ENCODE results near the gene ADRB2.
"Not testable (repeated sequence)": the region's sequence is repeated elsewhere in the genome, so short reads cannot be mapped to it uniquely, and the experiment has no call there.

The ADRB2 gene

DNA sequence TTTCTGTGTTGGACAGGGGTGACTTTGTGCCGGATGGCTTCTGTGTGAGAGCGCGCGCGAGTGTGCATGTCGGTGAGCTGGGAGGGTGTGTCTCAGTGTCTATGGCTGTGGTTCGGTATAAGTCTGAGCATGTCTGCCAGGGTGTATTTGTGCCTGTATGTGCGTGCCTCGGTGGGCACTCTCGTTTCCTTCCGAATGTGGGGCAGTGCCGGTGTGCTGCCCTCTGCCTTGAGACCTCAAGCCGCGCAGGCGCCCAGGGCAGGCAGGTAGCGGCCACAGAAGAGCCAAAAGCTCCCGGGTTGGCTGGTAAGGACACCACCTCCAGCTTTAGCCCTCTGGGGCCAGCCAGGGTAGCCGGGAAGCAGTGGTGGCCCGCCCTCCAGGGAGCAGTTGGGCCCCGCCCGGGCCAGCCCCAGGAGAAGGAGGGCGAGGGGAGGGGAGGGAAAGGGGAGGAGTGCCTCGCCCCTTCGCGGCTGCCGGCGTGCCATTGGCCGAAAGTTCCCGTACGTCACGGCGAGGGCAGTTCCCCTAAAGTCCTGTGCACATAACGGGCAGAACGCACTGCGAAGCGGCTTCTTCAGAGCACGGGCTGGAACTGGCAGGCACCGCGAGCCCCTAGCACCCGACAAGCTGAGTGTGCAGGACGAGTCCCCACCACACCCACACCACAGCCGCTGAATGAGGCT is at the start of gene ADRB2:
ADRB2 (plus strand) TSS at position 559 of the 686 bp plus-strand sequence. CDS start 221 bp downstream, outside the sequence.
- peak; percentile 90 for DNase-seq

DNA sequence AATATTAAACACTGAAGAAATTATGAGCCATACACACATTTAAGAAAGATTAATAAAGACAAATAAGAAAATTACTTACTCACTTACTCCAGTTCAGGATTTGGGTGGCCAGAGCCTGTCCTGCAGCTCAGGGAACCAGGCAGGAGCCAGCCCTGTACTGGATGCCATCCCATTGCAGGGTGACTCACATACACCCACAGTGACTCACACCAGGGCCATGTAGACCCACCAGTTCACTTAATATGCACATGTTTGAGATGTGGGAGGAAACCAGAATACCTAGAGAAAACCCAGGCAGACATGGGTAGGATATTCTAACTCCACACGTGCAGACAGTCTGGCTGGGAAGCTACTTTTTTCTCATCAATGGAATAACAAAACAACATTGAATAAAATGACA is 49.6 kb upstream of the ADRB2 start:
- DNase-seq, result no peak

DNA sequence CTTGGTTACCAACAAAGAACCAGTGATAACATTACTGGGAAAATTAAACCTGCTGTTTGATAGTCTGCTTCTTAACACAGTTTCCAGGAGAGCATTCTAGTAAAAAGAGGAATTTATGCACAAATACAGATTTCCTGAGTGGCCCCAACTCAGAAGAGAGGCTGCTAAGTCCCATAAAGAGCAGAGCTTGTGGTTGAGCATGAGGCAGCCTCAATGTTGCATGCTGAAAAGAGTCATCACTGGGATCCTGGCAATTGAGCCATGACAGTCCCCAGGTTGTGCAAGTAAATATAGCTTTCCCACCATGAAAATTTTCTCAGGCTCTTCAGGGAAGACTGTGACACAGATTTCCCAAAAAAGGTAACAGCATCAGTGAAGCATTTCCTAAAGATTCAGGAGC is 47.5 kb upstream of the ADRB2 start:
- no peak for DNase-seq

DNA sequence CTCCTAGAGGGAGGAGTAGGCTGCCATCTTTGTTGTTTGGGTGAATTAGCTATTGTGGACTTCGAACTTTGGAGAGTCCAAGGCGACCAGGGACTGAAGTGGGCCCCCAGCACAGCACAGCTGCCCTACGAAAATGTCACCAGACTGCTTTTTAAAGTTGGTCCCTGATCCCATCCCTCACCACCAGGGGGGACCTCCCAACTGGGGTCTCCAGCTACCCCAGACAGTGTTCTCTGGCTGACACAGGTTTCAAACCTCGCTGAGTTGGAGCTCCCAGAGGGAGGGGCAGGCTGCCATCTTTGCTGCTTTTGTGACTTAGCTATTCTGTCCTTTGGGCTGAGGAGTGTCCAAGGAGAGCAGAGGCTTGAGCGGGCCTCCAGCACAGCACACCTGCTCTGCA is 45.7 kb upstream of the ADRB2 start:
- no peak for DNase-seq

DNA sequence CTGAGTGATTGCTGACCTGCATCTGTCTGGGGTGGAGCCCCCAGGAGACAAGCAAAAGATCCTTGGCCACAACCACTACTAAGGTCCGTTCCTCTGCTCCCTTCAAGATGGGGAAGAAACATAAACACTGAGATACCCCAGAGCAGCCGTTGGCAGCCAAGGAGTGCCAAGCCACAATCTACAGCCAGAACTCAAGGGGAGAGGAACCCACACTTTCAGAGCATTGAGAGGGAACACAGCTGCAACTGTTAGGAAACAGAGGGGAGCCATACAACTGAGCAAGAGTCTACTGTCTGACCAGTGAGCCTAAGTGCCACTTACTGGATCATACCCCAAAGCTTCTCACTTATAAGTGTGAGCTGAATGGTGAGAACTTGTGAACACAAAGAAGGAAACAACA is 44.6 kb upstream of the ADRB2 start:
- DNase-seq, result no peak

DNA sequence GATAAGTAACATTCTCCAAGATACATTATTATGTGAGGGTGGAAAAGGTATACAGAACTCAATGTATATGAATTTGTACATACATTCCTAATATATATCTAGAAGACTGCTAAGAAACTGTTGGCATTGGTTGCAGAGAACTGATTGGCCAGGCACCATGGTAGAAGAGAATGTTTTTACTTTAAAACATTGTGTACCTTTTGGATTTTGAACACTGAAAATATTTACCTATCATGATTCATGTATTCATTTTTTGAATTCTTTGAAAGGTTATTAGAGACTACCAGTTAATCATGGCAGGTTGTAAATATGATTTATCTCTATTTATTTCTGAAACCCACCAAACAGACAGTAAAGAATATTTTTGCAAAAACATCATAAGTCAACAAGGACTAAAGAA is 41.2 kb upstream of the ADRB2 start:
- no peak for DNase-seq

DNA sequence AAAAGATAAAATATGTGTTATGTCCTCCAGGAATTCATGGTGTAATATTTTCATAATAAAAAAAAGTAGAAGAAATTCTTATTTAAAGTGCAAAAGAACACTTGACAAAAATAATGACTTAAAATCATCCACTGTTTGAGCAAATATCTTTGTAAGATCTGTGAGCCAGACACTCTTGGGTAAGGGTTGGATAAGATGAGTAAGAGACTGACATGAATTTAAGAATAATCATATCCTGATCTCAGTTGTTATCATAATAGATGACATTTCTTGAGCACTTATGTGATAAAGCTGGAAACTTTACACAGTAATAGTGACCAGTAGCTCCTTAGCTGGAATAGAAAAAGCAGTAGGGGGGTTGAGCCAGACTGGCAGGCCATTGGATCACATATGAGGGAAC is 40.0 kb upstream of the ADRB2 start:
- no peak for DNase-seq

DNA sequence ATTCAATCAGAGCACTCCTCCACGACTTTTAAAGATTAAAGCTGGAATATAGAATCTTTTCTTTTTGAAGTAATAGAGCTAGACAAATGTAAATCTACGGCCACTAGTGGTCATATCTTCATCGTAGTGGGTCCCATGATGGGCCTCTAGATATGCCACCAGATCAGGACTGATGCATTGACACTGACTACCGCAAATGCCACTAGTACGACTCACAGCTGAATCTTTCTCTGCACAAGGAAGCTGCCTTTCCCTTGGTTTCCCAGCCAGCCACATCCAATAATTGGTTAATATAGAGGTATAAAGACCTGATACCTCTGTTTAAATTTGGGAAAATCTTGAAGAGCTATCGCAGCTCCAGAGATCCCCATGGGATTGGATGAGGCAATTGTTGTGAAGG is 37.8 kb upstream of the ADRB2 start:
- no peak for DNase-seq

DNA sequence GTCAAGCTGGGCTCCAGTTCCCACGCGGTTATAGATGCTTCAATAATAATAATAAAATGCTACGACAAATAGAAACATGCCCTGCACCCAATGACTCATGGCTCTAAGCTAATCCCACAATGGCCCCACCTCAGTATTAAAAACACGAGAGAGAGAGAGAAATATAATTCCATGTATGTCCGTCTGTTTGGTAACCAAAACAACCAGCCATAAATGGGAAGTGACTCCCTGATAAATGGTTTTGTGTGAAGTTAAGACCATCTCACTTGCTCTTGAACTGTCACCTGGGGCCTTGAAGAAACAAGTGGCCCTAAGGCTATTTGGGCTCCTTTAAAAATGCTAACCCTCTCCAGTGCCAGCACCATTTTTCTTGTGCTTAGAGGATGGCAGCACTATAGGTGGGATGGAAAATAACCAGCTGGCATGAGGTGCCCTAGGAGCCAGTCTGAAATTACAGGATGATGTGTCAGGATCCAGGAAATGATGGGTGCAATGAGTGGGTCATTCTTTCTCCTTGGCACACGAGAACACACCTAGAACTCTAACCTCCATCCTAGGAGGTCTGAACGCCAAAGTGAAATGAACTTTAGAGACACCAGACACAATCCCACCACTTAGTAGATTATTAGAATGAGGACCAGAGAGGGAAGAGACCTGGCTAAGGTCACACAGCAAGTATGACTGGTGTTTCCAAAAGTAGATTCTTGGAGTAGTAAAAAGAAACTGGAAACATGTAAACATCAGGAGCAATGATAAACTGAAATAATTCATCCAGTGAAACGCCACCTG is 35.7 kb upstream of the ADRB2 start:
- no peak for DNase-seq

DNA sequence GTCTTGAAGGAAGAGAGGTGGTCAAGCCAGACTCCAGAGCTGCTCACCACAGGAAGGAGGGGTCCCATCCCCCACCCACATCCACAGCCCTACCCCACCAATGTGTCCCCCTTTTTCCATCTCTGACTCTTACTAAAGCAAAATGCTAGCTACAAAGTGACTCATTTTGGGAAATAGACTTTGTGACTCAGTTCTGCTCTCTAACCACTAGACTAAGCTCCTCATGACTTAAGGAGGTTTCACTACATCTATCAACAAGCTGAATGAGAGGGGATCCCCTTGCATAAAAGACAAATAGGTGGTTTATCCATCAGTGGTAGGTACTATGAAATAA is 35.1 kb upstream of the ADRB2 start:
- peak; percentile 57 for DNase-seq

DNA sequence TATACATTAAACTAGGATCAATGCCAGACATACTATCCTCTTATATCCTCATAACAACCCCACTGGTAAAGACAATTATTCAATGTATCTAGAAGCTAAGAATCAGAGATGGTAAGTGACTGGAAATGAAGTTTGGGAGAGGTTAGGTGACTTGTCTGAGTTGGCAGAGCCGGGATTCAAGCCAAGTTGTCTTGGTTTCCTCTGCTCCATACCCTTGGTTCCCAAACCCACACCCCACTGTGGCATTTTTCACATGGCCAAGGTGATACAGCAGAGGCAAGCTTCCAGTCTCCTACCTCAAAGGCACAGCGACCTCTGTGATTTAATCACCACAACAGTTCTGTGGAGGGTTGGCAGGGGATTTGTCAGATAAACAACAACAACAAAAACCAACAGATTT is 34.7 kb upstream of the ADRB2 start:
- no peak for DNase-seq

DNA sequence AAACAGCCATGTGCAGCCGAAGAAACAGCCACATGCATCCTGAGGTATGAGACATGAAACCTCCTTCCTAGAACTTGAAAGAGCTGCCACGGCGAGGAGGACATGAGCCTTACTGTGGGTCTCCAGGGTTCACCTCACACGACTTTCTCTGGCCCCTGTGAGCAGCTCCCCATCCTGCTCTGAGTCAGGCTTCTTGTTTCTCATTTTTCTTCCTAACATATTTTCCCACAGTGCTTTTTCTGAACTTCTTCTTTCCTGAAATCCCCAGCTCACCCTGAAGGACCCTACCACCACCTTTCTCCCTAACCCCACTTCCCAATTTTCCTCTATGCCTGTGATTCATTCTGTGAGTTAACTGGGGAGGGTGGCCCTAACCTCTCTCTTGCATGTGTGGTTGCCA is 33.7 kb upstream of the ADRB2 start:
- DNase-seq, result no peak

DNA sequence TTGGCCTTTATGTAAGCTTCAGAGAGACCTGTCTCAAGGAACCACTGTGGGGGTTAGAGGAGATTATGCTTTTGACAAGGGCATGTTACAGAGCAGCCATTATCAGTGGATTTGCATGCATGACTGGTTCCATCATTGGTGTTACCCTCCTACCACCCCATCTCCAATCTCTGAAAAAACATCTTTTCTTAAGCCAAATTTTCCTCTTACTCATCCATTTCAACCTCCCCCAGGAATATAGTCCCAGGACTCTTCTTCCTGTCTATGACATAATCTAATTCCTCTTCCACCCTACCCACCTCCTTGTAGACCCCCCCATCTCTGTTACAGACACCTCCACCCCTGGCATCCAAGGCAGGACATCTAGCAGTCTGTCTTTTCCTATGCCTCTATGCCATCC is 33.1 kb upstream of the ADRB2 start:
- DNase-seq, result no peak

DNA sequence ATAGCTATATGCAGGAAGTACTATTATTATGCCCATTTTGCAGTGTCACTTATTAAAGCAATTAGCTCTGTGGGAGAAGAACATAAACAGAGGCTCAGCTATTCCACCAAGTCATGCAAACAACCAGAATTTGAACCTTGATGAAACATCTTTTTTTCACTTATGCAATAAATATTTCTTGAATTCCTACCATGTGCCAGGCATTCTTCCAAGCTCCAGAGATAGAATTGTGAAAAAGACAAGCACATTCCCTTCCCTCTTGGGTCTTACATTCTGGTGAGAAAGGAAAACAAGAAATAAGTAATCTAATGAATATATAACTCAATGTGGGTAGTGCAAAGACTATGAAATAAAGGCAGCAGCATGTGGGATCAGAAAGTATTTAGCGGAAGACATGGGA is 32.1 kb upstream of the ADRB2 start:
- no peak for DNase-seq

DNA sequence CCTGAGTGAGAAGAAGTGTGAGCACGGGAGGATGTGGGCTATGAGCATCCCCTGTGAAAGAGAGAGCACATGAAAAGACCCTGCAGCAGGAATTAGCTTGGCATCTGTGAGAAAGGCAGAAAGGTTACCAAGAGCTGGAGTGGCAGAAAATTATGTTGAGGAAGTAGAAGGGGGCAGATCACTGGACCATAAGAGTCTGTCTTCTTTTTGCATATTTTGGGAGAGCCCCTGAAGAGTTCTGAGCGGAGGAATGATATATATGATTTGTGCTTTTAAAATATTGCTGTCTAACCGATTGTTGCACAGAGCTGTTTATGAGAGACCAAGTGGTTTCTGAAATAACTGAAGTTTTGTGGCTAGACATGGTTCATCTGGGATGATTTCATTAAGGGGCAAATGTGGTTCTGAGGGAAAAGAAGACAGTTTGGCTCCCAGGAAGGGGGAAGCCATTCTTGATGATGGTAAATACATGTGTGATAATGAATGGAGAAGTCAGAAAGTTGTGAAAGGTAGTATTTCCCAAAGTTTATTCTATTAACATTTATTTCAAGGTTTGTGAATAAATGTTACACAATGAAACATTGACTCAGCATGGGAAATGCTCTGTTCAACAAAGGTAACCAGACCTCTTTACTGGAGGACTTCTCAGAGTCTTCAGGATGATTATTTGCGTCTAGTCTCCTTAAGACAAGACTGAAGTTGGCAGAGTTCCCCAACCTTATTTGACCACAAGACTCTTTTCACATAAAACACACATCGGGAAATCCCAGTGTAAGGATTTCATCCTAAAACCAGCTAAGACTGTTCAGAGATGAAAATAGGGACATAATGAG is 31.5 kb upstream of the ADRB2 start:
- DNase-seq, result no peak

DNA sequence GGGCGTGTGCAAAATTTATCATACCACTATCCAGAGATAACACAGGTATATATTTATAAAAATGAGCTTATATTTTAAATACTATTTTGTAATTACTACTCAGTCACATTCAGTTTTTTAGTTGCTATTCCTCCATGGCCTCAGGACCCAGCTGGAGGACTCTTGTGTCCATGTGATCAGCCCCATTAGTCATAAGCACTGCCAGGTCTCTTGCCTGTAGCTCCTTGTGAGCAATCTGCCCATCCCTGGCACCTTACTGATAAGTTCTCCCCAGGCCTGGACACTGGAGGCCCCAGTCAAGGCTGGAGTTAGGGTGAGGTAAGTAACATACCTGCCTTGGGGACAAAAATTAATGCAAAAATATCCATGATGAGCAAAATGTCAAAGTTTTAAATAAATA is 29.5 kb upstream of the ADRB2 start:
- no peak for DNase-seq

DNA sequence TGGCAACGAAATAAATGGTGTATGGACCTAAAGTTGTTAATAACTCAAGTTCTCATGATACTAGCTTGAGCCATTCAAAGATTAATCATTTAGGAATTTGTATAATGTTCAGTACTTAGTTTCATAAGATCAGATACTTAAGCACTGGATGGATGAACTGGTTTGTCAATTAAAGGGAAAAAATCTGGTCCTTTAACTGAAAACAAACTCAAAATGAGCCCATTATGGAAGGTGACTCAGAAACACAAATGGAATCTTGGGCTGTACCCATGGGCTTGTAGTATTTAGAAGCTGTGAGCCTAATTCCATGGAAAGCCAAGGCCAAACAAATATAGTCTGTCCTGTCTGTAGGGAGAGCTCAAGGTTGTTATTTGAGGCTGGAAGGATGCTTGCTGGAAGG is 27.6 kb upstream of the ADRB2 start:
- no peak for DNase-seq

DNA sequence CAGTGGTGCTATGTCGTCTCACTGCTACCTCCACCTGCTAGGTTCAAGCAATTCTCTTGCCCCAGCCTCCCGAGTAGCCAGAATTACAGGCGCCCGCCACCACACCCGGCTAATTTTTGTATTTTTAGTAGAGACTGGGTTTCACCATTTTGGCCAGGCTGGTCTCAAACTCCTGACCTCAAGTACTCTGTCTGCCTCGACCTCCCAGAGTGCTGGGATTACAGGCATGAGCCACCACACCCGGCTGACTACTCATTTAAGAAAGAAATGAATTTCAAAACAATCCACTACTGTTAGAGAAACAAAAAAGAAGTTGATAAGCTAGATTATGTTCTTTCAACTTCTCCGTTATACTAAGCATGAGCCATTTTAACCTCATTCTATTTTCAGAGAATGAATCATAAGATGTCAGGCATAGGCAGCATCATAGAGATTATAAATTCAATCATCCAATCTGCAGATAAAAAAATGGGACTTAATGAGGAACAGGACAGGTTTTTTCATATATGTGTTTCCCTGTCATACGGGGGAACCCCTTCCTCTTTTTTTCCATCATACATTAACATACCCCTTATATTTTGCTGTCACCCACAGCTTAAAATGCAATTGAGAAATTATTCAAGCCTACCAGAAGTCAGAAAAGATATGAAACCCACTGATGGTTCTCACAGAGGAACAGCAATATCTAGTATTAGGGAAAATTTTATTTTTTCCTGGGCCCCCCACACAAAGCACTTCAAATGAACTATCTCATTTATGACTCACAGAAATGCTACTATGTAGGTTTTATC is 26.5 kb upstream of the ADRB2 start:
- peak; percentile 47 for DNase-seq

DNA sequence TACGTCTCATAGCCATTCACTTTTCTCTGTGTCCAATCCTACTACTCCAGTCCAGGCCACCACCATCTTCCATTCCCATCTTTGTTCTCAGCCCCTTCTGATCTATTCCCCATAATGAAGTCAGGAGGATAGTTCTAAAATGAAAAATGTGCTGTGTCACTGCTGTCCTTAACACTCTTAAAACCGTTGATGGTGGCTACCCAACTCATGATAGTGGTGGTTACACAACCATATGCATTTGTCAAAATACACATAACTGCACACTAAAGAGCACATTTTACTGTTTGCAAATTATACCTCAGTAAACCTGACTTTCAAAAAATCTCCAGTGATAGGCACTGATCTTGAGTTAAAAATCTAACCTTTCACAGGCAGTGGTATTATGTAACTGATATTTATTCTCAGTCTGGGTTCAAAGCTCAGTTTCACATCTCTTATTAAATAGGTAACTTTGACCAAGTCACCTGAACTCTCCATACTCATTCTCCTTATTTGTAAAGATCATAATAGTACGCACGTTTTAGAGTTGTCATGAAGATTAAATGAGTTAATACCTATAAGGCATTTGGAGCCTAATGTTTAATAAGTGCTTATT is 24.6 kb upstream of the ADRB2 start:
- no peak for DNase-seq

DNA sequence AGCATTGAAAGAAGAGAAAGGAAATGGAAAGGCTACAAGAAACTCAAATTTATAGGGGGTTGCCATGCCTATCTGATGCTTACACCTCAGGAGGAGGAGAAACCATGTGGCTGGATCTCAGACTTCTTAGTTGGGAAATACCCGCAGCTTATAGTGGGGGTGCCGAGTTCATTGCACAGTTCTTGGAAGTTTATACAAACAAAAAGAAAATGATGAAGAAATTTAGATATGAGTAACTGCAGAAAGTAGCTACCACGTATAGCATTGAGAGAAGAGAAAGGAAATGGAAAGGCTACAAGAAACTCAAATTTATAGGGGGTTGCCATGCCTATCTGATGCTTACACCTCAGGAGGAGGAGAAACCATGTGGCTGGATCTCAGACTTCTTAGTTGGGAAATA is 23.0 kb upstream of the ADRB2 start:
- not testable (repeated sequence) for DNase-seq

DNA sequence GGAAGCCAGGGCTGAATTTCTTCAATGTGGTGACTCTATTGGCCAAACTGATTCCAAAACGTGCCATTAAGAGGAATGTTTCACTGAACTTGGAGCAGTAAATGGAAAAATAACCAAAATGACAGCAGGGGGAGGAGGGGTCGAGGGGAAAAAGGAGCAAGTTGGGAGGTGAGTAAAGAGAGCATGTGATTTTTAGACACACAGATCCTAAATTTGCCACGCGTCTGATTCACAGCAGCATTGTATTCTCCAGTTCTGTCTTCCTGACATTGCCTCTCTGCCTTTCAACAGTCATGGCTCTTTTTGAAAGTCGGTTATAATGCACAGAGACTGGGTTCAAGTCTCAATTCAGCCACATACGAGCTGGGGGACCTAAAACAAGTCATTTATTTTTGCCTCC is 22.0 kb upstream of the ADRB2 start:
- DNase-seq, result no peak

All from stimulated activated CD8-positive, alpha-beta memory T cell treated with anti-CD3 and anti-CD28 coated beads, Interleukin-4, amount 100 ng/mL, for 48 hours (primary cell).